ENCODE results near the gene SSC5D. TPM values are rescaled to one million over a fixed set of nuclear protein-coding genes. Genes with fewer than 3 reads are reported as not detected.
A peak's percentile ranks its signal among the peaks of the same experiment; 100 is the strongest.

The SSC5D gene
- total and polyA plus RNA-seq, 9 of the 15 experiments (the other 6 are each of a cell fraction or from before 2014, with no cell fraction given): 0.04 to 0.71 (median 0.14) TPM; not detected in 2

DNA sequence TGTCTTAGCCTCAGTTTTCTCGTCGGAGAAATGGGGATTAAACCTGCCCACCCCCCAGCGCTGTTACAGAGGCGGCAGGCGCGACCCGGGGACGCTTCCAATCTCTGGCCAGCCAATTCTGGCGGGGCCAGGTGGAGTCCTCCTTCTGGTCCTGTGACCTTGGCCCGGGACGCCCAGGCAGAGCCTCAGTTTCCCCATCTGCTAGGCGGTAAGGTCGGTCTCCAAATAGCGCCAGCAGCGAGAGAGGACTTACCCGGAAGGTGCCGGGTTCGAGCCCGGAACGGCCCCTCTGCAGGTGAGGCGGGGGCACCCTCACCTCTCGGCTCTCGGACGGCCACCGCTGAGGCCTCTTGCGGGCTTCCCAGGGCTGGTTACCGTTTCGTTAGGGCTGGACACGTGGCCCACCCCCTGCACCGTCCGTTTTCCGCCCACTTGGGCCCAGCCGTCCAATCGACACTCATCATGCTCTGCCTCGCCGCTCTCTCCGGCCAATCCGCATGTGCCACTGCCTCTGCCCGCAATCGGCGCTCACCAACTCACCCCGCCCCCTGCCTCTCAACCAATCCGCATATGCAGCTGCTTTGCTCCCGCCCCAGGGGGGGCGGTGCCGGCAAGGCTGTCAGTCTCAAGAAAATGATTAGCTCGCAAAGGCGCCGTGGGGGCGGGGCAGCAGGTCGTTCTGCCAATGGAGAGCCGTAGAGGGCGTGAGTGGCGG is 26.8 kb upstream of the SSC5D start, which contains the start of gene ISOC2 (continued):
- TF ChIP-seq PPARD (CRISPR knock-in tag; IDR thresholded peaks at IDR 0.05) (no peak), KDM5B (IDR thresholded peaks at IDR 0.05; ENCODE audit: insufficient replicate concordance, low read depth, low read length) (peak; percentile 66), SLC30A9 (CRISPR knock-in tag; IDR thresholded peaks at IDR 0.05) (no peak), PML (IDR thresholded peaks at IDR 0.05; ENCODE audit: low read length) (peak; percentile 56; the same call in 1 of the 2 replicates), FOXJ2 (tag; IDR thresholded peaks at IDR 0.05) (no peak), ZNF740 (CRISPR knock-in tag; IDR thresholded peaks at IDR 0.05) (peak; percentile 87), ZNF740 (tag; IDR thresholded peaks at IDR 0.05) (peak in 1 of 2 experiments; percentile 58; a peak in 1 of 4 replicates), NBN (IDR thresholded peaks at IDR 0.05; ENCODE audit: low read depth) (peak; percentile 89), REST (IDR thresholded peaks at IDR 0.05; ENCODE audit: borderline replicate concordance) (peak; percentile 63), REST (CRISPR knock-in tag; IDR thresholded peaks at IDR 0.05; ENCODE audit: low read depth) (peak; percentile 79; the same call in 1 of the 2 replicates), SP1 (CRISPR knock-in tag; IDR thresholded peaks at IDR 0.05) (peak; percentile 99), NUFIP1 (IDR thresholded peaks at IDR 0.05; ENCODE audit: partially characterized antibody) (no peak), ZBTB17 (CRISPR knock-in tag; IDR thresholded peaks at IDR 0.05) (no peak), USF2 (CRISPR knock-in tag; IDR thresholded peaks at IDR 0.05) (peak; percentile 95), FOSL1 (tag; conservative IDR thresholded peaks at IDR 0.05) (no peak), JUNB (CRISPR knock-in tag; conservative IDR thresholded peaks at IDR 0.05) (no peak), ZNF778 (CRISPR knock-in tag; IDR thresholded peaks at IDR 0.05) (no peak), SNIP1 (IDR thresholded peaks at IDR 0.05; ENCODE audit: low read depth) (peak; percentile 53; the same call in 1 of the 2 replicates)
